ENCODE measurements around the gene PTPRN2.

GRCh38 chr7:158303121-158303520 lies 284.5 kb downstream of the PTPRN2 start:
- TF ChIP-seq, protein P1, sequence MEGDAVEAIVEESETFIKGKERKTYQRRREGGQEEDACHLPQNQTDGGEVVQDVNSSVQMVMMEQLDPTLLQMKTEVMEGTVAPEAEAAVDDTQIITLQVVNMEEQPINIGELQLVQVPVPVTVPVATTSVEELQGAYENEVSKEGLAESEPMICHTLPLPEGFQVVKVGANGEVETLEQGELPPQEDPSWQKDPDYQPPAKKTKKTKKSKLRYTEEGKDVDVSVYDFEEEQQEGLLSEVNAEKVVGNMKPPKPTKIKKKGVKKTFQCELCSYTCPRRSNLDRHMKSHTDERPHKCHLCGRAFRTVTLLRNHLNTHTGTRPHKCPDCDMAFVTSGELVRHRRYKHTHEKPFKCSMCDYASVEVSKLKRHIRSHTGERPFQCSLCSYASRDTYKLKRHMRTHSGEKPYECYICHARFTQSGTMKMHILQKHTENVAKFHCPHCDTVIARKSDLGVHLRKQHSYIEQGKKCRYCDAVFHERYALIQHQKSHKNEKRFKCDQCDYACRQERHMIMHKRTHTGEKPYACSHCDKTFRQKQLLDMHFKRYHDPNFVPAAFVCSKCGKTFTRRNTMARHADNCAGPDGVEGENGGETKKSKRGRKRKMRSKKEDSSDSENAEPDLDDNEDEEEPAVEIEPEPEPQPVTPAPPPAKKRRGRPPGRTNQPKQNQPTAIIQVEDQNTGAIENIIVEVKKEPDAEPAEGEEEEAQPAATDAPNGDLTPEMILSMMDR (IDR thresholded peaks at IDR 0.05) = no peak
- TF ChIP-seq REST (IDR thresholded peaks at IDR 0.05; ENCODE audit: insufficient read depth in 1 of 2, low read depth in 2 of 2, low read length in 1 of 2) = no peak
- no peak for TF ChIP-seq POLR2AphosphoS5 (IDR thresholded peaks at IDR 0.05; ENCODE audit: low read depth, low read length)
- no peak for TF ChIP-seq SIN3A (IDR thresholded peaks at IDR 0.05; ENCODE audit: borderline replicate concordance, insufficient read depth, low read depth, low read length)
